Motor neuron (in vitro differentiated cells): Measurements from ENCODE around the gene HMGXB4. TPM values are rescaled to one million over a fixed set of nuclear protein-coding genes. Genes with fewer than 3 reads are reported as not detected.
A peak's percentile ranks its signal among the peaks of the same experiment; 100 is the strongest.

Experiments used
- ATAC-seq, 8 experiments: fragments of 200-7000 bp; cut with Tn5 transposase; replicated peaks in 6 of 8; 2 replicates each; pipeline ENCODE4 v1.8.0; 2021; ENCODE audit warnings: mild to moderate bottlenecking in 8 of 8, moderate library complexity in 8 of 8
- H3K27ac ChIP-seq, 2 donors: fragments of 250-450 bp; sonication (Bioruptor Pico); 2 replicates each; pipeline ENCODE4 v1.9.0; 2021; ENCODE audit warnings: antibody characterized with exemption in 2 of 2, mild to moderate bottlenecking in 2 of 2, moderate library complexity in 1 of 2
- H3K4me1 ChIP-seq, 2 donors: fragments of 250-450 bp; sonication (Bioruptor Pico); replicated peaks in 1 of 2; 2 replicates each; pipeline ENCODE4 v1.6.1; 2021; ENCODE audit warnings: antibody characterized with exemption in 2 of 2, mild to moderate bottlenecking in 2 of 2, moderate library complexity in 1 of 2
- H3K4me3 ChIP-seq, 5 donors: fragments of 250-450 bp; sonication (Bioruptor Pico); 2 replicates each; pipeline ENCODE4 v1.9.0; 2021; ENCODE audit warnings: antibody characterized with exemption in 5 of 5, mild to moderate bottlenecking in 5 of 5, moderate library complexity in 4 of 5
- WGBS, 10 experiments: fragments of 450-650 bp; shearing (Covaris generic); methylation state at CpG; one replicate each; pipeline ENCODE4 v1.0.0; 2022; 5-methylcytosine and 5-hydroxymethylcytosine counted together
- in situ Hi-C, 9 experiments: fragments of 400-800 bp; cut with MboI; loops; one replicate each; pipeline ENCODE4 v1.15.0; 2021; ENCODE audit warnings: low sequenced_read_pairs in 9 of 9, low pct_unique_long_range_greater_than_20kb in 2 of 9; ENCODE audit not compliant: unreplicated experiment in 9 of 9
- total RNA-seq, 8 experiments: library from RNA; unstranded; fragments of 300-600 nt; gene quantifications; 2 replicates each; pipeline versions ENCODE4 v1.2.3 to v1.2.4, GENCODE V29; 2022

Gene HMGXB4
- total RNA-seq, 8 experiments from 2014 or later: 6.2 to 30.7 (median 18.9) TPM

DNA sequence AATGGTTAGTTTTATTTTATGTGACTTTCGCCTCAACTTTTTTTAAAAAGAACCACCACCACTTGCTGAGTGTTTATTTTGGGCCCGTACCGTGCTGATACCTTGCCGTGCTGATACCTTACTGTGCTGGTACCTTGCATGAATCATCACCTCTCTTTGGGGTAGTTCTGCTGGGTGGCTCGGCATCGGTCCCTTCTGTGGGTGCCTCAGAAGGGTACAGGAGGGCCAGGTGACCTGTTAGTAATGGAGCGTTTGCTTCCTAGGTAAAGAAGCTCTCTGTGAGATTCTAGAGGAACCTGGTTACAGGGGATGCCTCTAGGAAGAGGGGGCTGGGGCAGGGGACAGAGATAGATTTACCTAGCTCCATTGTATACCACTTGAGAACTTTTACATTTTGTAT, 59.5 kb downstream of the HMGXB4 start:
- in situ Hi-C loops: no loop called here
- H3K27ac ChIP-seq: no peak overlapping the region
- peaks cover 12 to 21% of the 10 kb centered on the region in 2 donors for H3K4me1 ChIP-seq
- 80 to 100% (median 100%) methylated on average over 1 to 6 of the region's 7 CpGs; no CpG with 5 or more reads in 4 of the 10 experiments for WGBS, 10 experiments
- no peak overlapping the region for H3K4me3 ChIP-seq
- ATAC-seq: no peak

DNA sequence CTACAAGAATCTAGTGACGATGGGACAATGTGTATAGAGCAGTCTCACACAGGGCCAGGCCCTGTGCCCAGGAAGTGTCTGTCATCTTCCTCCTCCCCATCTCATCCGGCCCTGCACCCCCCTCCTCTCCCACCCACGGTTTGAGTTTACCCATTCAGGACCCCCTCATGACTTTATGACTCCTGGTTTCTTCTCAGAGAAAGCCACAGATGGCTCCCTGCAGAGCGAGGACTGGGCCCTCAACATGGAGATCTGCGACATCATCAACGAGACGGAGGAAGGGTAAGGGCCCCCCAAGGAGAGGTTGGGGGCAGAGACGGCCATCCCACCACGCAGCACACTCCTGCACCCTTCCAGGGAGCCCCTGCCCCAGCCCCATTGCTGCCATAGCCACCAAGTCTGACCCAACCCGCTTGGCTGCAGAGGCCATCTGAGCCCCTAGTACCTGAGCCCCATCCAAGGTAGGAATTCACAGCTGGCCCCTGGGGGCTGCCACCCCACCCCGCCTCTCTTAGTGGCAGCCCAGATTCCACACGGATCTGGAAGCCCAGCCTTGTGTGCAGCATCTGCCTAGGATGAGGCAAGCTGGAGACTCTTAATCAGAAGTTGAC, 60.5 kb downstream of the HMGXB4 start:
- no peak overlapping the region for H3K4me3 ChIP-seq
- 67 to 100% (median 83%) methylated on average over 1 to 2 of the region's 12 CpGs; no CpG with 5 or more reads in 5 of the 10 experiments for WGBS, 10 experiments
- peaks cover 12 to 14% of the 10 kb centered on the region in 2 donors for H3K4me1 ChIP-seq
- no peak overlapping the region for H3K27ac ChIP-seq
- ATAC-seq: no peak
- in situ Hi-C loops: no loop called here

DNA sequence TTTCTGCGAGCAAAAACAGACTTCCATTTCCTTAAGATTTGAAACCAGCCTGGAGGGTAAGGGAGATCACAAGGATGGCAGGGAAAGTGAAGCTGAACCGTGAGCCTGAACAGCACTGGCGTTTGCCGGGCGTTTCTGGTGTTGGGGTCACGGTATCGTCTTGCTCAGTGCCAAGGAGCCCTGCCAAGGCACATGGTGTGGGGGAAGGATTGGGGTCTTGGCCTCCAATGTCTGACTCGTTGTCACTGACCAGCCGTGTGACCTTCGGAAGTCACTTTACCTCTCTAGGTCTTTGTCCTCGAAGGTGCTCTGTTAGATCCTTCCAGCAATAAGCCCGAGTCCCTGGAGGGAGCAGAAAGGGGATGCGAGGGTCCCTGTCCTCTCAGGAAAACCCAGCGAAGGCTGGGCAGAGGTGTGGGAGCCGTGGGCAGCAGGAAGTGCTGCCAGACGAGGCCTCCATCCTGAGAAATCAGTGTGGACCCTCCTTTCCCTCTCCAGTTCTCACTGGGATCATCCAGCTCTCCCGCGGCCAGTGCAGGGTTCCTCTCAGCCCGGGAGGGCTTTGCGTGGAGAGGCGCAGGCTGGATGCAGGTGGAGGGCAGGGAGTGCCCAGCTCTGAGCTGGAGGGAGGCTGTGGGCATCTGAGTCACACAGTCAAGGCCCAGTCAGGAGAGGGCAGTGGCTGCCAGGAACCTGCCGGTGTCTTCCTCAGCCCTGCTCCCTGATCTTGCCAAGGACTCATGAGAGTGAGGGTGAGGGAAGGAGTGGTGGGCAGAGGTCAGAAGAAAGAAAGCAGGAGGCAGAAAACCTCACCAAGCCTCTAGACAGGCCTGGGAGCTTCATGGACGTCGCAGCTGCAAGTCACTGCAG, 61.3 kb downstream of the HMGXB4 start:
- no peak overlapping the region for H3K4me3 ChIP-seq
- WGBS, 10 experiments: 86 to 100% (median 93%) methylated on average over 3 to 9 of the region's 24 CpGs; no CpG with 5 or more reads in 4 of the 10 experiments
- no peak overlapping the region for H3K27ac ChIP-seq
- H3K4me1 ChIP-seq: peaks cover 6 to 7% of the 10 kb centered on the region in 2 donors
- ATAC-seq: no peak
- in situ Hi-C loops: no loop called here

DNA sequence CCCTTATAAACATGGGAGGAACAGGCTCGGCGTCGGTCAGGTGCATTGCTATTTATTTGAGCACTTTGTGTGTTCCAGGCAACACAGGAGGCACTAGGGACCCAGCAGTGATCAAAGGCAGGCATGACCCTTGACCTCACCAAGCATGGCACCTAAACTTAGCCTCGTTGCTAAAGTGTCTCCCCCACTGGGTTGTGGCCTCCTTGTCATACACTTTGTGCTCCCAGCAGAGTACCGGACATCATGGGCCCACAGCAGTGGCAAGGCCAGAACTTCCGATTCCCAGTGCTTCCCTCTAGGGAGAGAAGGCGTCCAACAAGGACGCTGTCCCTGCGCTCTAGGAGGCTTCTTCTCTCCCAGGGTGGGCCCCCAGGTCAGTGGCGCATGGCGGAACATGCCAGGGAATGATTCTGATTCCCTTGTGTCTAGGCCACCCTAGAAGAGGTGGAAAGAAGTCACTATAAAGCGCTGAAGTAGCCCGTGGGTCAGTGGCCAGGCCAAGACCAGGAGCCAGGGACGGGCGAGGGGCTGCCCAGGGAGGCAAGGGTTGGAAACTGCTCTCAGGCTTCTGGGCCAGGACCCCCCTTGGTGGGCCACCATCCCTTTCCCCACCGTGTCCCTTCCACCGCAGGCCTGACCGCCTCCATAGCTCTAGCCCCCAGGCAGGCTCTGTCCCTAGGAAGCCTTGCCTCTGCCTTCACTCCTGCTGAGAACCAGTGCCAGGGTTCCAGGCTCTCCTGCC, 62.1 kb downstream of the HMGXB4 start:
- H3K4me1 ChIP-seq: no peaks in the 10 kb centered on the region
- no peak for ATAC-seq
- no peak overlapping the region for H3K4me3 ChIP-seq
- WGBS, 10 experiments: 50 to 100% (median 89%) methylated on average over 1 to 10 of the region's 18 CpGs; no CpG with 5 or more reads in 2 of the 10 experiments
- H3K27ac ChIP-seq: no peak overlapping the region
- in situ Hi-C loops: no loop called here

DNA sequence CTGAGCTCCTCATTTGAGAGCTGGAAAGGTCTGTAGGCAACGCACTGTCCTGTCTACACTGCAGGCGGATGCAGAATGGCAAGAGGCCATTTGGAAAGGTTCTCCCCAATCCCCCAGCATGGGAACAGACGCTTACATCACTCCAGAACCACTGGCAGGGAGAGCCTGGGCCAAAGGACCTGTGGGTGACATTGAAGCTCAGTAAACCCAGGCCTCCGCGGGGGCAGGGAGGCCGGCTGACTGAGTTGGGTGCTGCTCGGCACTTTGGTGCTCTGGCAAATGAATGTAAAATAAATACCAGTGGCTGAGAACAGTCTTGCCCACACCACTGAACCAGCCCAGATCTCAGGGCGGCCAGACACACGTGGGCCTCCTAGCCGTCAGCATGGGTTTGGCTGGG, 64.8 kb downstream of the HMGXB4 start:
- Histone ChIP-seq H3K27ac (no peak overlapping the region), H3K4me3 (no peak overlapping the region), H3K4me1 (no peaks in the 10 kb centered on the region)
- ATAC-seq: no peak
- in situ Hi-C loops: no loop called here
- WGBS, 10 experiments: 98 to 100% (median 100%) methylated on average over 1 to 5 of the region's 10 CpGs; no CpG with 5 or more reads in 5 of the 10 experiments

DNA sequence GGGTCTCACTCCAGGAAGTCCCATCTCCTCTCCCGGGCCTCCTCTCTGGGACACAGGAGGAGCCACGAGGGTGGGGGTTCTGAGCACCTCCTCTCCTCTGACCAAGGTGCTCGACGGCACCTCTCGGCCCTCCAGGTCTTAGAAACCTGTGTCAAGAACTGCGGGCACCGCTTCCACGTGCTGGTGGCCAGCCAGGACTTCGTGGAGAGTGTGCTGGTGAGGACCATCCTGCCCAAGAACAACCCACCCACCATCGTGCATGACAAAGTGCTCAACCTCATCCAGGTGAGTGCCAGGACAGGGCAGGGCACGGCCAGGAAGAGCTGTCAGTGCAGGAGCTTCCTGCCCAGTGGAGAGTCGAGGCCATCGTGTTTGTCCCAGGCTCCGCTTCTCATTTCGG, 65.6 kb downstream of the HMGXB4 start:
- in situ Hi-C loops: no loop called here
- Histone ChIP-seq H3K4me1 (no peaks in the 10 kb centered on the region), H3K4me3 (no peak overlapping the region), H3K27ac (no peak overlapping the region)
- WGBS, 10 experiments: 57 to 100% (median 83%) methylated on average over 1 to 3 of the region's 15 CpGs; no CpG with 5 or more reads in 4 of the 10 experiments
- ATAC-seq: peak in 1 of 8 experiments; percentile 6

DNA sequence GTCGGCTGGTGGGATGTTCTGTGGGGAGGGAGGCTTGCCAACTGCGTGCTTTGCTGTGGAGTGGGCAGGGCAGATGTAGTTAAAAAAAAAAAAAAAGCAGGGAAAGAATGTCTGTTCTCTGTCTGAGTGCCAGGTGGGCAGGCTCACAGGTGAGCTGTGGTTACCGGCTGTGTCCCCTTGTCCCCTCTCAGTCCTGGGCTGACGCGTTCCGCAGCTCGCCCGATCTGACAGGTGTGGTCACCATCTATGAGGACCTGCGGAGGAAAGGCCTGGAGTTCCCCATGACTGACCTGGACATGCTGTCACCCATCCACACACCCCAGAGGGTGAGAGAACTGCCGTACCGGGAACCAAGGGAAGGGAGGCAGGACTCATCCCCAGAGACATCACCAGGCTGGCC, 66.0 kb downstream of the HMGXB4 start:
- ATAC-seq: peak in 1 of 8 experiments; percentile 14
- Histone ChIP-seq H3K4me3 (no peak overlapping the region), H3K27ac (no peak overlapping the region), H3K4me1 (no peaks in the 10 kb centered on the region)
- WGBS, 10 experiments: 92 to 100% (median 100%) methylated on average over 1 to 2 of the region's 11 CpGs; no CpG with 5 or more reads in 7 of the 10 experiments
- in situ Hi-C loops: no loop called here

DNA sequence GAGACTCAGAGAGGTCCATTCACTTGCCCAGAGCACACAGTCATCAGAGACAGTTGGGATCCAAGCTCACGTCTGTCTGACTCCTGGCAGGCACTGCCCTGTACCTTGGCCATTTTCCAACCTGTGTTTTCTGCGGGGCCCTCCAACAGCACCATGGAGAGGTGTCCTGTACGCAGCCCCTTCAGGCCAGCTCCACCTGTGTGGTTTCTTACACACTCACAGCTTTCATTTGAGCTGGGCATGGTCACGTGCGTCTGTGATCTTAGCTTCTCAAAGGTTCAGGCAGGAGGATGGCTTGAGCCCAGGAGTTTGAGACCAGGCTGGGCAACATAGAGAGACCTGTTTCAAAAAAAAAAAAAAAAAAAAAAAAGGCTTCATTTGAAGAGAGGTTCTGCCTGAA, 66.8 kb downstream of the HMGXB4 start:
- Histone ChIP-seq H3K4me1 (no peaks in the 10 kb centered on the region), H3K4me3 (no peak overlapping the region), H3K27ac (no peak overlapping the region)
- no peak for ATAC-seq
- in situ Hi-C loops: no loop called here
- WGBS, 10 experiments: 42 to 100% (median 100%) methylated on average over 1 to 4 of the region's 5 CpGs; no CpG with 5 or more reads in 3 of the 10 experiments

DNA sequence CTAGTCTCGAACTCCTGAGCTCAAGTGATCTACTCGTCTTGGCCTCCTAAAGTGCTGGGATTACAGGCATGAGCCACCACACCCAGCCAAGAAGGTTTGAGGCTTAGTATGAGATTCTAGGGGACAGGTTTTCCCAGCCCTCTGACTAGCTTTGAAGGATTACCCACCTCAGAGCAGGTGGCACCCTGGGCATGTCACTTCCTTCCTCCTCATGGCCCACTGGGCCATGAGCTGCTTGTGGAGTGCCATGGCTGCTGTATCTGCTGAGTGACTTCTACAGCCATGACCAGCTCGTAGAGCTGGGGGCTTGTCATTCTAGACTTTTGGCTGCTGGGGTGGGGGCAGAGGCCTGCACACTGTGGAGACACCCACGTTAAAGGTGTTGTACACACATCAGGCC, 67.5 kb downstream of the HMGXB4 start:
- no peak for ATAC-seq
- in situ Hi-C loops: no loop called here
- 60 to 100% (median 84%) methylated on average over 1 to 3 of the region's 4 CpGs; no CpG with 5 or more reads in 2 of the 10 experiments for WGBS, 10 experiments
- H3K4me1 ChIP-seq: no peaks in the 10 kb centered on the region
- H3K4me3 ChIP-seq: no peak overlapping the region
- no peak overlapping the region for H3K27ac ChIP-seq

DNA sequence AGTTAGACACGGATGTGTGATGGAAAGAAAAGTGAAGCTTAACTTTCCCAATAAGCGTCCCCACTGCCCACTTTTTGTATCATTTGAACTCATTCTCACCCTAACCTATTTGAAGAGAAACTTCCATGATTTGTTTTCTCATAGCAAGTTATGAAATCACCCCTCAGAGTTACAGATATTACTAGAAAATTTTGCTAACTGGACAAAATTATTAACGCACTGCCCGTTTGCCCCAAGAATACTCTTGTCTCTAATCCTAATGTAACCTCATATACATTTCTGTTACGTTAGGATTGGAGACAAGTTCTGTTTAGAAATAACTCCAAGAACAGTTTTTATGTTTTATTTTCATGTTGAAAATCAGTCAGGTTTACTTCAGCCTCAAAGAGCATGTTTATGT, 67.9 kb downstream of the HMGXB4 start:
- no peak for ATAC-seq
- Histone ChIP-seq H3K4me3 (no peak overlapping the region), H3K4me1 (no peaks in the 10 kb centered on the region), H3K27ac (no peak overlapping the region)
- 80 to 100% (median 93%) methylated on average over 1 to 5 of the region's 5 CpGs; no CpG with 5 or more reads in 1 of the 10 experiments for WGBS, 10 experiments
- in situ Hi-C loops: no loop called here

DNA sequence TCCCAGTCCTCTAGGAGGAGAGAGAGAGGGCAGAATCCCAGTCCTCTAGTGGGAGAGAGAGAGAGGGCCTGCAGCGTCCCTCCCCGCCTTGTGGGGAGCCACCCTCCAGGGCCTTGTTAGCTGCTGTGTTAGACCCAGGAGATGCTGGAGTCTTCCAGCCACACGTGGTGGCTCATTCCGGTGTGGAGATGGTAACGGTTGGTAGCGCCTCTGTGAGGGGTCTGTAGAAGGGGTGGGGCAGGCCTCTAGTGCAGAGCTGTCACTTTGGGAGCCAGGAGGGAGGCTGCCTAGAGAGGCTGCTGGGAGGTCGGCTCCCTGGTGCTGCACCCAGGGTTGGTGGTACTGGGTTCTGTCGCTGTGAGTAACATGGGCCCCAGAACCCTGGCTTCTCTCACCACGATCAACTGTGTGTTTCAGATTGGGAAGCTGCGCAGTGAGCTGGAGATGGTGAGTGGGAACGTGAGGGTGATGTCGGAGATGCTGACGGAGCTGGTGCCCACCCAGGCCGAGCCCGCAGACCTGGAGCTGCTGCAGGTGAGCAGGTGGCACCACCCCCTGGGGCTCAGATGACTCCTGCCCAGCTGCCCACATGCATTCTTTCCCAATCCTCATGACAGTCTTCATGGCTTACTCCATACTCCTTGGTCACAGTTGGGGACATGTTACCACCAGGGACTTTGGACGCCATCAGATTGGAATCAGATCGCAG, 69.7 kb downstream of the HMGXB4 start:
- ATAC-seq: no peak
- Histone ChIP-seq H3K4me3 (no peak overlapping the region), H3K4me1 (no peaks in the 10 kb centered on the region), H3K27ac (no peak overlapping the region)
- 93 to 97% (median 96%) methylated on average over 4 to 5 of the region's 17 CpGs; no CpG with 5 or more reads in 7 of the 10 experiments for WGBS, 10 experiments
- in situ Hi-C loops: no loop called here

DNA sequence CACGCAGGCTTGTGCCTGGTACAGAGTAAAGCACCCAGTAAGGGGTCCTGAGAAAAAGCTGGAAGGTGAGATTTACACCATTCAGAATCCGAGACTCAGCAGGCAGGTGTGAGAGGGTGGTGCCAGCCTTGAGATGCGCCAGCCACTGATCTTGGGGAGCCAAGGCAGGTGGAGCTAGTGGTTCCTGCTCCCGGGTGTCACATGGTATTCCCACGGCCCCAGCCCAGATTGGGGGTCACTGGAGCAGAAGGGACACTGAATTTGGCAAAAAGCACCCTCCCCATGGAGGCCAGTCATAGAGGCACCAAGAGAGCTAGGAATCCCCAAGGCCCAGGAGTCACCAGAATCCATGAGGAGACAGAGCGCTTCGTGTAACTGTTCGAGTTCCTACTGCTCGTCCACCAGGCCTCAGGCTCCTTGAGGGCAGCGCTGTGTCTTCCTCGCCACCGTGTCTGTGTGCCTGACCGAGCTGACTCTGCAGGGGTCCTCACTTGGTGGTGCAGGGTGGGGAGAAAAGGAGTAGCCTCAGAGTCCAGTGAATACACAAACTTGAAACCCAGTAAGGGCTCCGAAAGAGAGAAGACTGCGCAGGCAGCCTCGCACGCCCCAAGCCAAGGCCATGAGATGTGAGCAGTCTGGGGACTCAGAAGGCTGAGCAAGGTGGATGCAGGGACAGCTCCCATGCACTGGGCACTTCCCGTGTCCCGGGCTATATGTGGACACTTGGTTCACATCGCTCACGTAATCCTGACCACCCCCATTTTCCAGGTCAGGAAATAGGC, 70.6 kb downstream of the HMGXB4 start:
- no peak overlapping the region for H3K4me3 ChIP-seq
- WGBS, 10 experiments: 80 to 100% (median 91%) methylated on average over 1 to 8 of the region's 21 CpGs; no CpG with 5 or more reads in 4 of the 10 experiments
- no peak overlapping the region for H3K27ac ChIP-seq
- in situ Hi-C loops: no loop called here
- peak in 1 of 8 experiments; percentile 9 for ATAC-seq
- H3K4me1 ChIP-seq: no peaks in the 10 kb centered on the region
